GM21717 (cell line): ENCODE results near the gene TREML2.

Experiments used
- ATAC-seq: cut with Tn5 transposase; IDR thresholded peaks from one replicate; pipeline ENCODE4 v1.9.1; 2021; ENCODE audit warnings: mild to moderate bottlenecking, moderate library complexity; ENCODE audit not compliant: unreplicated experiment

Gene TREML2

DNA sequence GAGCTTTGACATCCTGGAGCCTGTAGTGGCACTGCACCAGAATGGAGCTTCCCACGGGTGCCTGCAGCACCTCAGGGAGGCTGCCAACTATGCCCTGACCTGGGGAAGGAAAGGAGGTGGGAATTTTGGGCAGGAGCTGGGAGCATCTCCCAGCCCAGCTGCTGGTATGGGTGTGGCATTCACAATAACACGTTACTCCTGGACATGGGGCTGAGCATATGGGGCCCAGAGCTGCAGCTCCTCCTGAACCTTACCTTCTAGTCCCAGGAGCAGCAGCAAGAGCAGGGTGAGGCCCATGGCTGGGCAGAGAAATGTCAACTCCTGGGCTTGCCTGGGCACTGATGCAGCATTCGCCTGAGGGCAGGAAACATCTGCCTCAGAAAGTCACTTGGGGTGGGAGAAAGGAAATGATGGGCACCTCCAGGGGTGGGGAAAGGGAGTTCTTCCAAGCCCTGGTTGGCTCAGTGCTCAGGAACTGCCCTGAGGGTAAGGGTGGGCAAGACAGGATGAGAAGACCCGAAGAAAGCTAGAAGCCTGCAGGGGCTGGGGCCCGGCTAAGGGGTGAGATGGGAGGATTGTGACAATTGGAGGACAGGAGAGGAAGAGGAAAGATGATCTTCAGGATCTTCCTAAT lies 46.8 kb downstream of the TREML2 start, which contains the start of gene TREML1:
TSS of gene TREML1 (minus strand) at position 356 of the 634 bp plus-strand sequence. CDS start at position 297, 59 bp downstream.
- ATAC-seq = no peak

DNA sequence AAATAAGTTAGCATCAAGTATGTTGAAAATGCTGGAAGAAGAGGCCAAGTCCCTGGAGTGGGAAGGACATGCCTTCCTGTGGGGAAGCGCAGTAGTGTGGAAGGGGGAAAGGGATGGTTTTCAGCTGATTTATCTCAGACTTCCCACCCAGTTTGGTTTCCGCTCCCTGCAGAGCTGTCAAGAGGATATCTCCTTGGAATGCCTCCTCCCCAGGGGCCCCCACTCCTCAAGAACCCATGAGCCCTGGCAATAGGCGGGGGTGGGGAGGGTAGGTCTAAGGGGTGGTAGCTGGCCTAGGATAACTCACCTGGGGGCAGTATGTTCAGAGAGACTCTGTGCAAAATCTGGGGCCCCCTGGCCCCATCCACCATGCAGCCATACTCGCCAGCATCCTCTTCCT lies 47.5 kb downstream of the TREML2 start:
- ATAC-seq = no peak

DNA sequence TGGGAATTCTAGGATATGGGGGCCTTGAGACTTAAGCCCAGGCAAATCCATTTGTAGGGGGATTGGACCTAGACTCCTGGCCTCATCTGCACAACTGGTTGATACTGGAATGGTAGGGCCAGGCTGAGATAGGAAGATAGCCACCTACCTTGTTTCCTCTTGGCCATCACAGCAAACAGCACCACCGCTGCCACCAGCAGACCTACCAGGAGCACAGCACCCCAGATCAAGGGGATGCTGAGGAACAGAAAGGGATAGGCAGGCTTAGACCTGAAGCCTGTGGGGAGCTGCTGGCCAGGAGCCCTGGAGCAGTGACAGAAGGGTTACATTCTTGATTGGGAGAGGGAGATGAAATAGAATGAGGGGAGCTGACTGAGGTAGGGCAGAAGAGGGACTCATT lies 50.3 kb downstream of the TREML2 start:
- no peak for ATAC-seq

DNA sequence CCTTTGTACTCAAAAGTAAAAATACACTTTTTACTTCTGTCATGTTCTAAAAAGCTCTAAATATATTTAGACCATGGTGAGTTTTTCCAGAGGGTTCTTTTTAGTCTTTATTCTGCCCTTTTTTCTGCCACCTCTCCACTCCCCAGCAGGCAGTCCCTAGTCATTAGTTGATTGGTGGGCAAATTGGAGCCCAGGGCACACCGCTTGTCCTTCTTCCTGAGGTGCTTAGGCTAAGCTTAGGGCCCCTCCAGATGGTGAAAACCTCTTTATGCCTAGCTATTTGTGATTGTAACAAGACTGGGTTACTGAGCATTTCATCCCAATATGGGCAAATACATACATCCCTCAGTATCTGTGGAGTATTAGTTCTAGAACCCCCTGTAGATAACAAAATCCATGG lies 53.0 kb downstream of the TREML2 start:
- no peak for ATAC-seq
